ENCODE measurements around the gene TNFAIP8L1.

The TNFAIP8L1 gene

GRCh38 chr19:4682417-4683200 is 43.3 kb downstream of the TNFAIP8L1 start:
- DNase-seq: no peak

- DNase-seq: no peak
Observed at GRCh38 chr19:4684312-4685095, 45.2 kb downstream of the TNFAIP8L1 start.

- no peak for DNase-seq
Observed at GRCh38 chr19:4686700-4687099, 47.4 kb downstream of the TNFAIP8L1 start.

- no peak for DNase-seq
Observed at GRCh38 chr19:4687396-4687795, 48.1 kb downstream of the TNFAIP8L1 start.

- DNase-seq: no peak
Observed at GRCh38 chr19:4688587-4688986, 49.3 kb downstream of the TNFAIP8L1 start.

GRCh38 chr19:4689403-4689802 is 50.1 kb downstream of the TNFAIP8L1 start:
- DNase-seq: no peak

- no peak for DNase-seq
Observed at GRCh38 chr19:4690361-4690760, 51.0 kb downstream of the TNFAIP8L1 start.

- DNase-seq: no peak
Observed at GRCh38 chr19:4691373-4691772, 52.1 kb downstream of the TNFAIP8L1 start.

- no peak for DNase-seq
Observed at GRCh38 chr19:4692251-4693077, 53.1 kb downstream of the TNFAIP8L1 start.

- no peak for DNase-seq
Observed at GRCh38 chr19:4693078-4693350, 53.7 kb downstream of the TNFAIP8L1 start.

- no peak for DNase-seq
Observed at GRCh38 chr19:4693471-4694121, 54.3 kb downstream of the TNFAIP8L1 start.

- no peak for DNase-seq
Observed at GRCh38 chr19:4694211-4694987, 55.1 kb downstream of the TNFAIP8L1 start.

- no peak for DNase-seq
Observed at GRCh38 chr19:4695224-4695731, 56.0 kb downstream of the TNFAIP8L1 start.

- no peak for DNase-seq
Observed at GRCh38 chr19:4697304-4697703, 58.0 kb downstream of the TNFAIP8L1 start.

GRCh38 chr19:4699826-4700692 is 60.7 kb downstream of the TNFAIP8L1 start:
- DNase-seq: no peak

- no peak for DNase-seq
Observed at GRCh38 chr19:4700693-4700970, 61.3 kb downstream of the TNFAIP8L1 start.

GRCh38 chr19:4701557-4701956 is 62.2 kb downstream of the TNFAIP8L1 start:
- DNase-seq: no peak

- no peak for DNase-seq
Observed at GRCh38 chr19:4702764-4703163, 63.4 kb downstream of the TNFAIP8L1 start.

GRCh38 chr19:4703671-4704316 is 64.5 kb downstream of the TNFAIP8L1 start:
- no peak for DNase-seq

- DNase-seq: no peak
Observed at GRCh38 chr19:4704317-4704673, 65.0 kb downstream of the TNFAIP8L1 start.

Measured in stimulated activated naive CD4-positive, alpha-beta T cell (primary cell).